ENCODE measurements around the gene IBSP.

DNA sequence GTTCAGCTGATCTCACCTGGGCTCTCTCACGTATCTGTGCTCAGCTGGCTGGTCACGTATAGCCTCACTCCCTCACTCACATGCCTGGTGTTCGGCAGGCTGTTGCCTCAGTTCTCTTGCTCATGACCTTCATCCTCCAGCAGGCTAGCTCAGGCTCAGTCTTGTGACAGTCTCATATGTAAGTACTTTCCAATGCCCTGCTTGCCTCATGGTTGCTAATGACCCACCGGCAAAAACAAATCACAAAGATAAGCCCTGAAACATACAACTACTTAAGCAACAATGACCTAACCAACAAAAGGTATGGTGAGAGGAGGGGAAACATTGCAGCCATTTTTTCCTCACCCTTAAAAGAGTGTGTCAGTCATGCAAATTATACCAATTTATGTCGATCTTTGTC lies 58.4 kb downstream of the IBSP start:
- TF ChIP-seq POLR2A (IDR thresholded peaks at IDR 0.05) (no peak), EP300 (IDR thresholded peaks at IDR 0.05) (no peak)
- TF ChIP-seq, protein P1, sequence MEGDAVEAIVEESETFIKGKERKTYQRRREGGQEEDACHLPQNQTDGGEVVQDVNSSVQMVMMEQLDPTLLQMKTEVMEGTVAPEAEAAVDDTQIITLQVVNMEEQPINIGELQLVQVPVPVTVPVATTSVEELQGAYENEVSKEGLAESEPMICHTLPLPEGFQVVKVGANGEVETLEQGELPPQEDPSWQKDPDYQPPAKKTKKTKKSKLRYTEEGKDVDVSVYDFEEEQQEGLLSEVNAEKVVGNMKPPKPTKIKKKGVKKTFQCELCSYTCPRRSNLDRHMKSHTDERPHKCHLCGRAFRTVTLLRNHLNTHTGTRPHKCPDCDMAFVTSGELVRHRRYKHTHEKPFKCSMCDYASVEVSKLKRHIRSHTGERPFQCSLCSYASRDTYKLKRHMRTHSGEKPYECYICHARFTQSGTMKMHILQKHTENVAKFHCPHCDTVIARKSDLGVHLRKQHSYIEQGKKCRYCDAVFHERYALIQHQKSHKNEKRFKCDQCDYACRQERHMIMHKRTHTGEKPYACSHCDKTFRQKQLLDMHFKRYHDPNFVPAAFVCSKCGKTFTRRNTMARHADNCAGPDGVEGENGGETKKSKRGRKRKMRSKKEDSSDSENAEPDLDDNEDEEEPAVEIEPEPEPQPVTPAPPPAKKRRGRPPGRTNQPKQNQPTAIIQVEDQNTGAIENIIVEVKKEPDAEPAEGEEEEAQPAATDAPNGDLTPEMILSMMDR (IDR thresholded peaks at IDR 0.05), result no peak

Measured in sigmoid colon (tissue), 4 donors.